ENCODE measurements around the gene JAK2. TPM values are rescaled to one million over a fixed set of nuclear protein-coding genes. Genes with fewer than 3 reads are reported as not detected.
"Not testable (repeated sequence)": the region's sequence is repeated elsewhere in the genome, so short reads cannot be mapped to it uniquely, and the experiment has no call there.

JAK2 gene
- total RNA-seq, 2 experiments from 2014 or later: 28.4 to 29.0 TPM

DNA sequence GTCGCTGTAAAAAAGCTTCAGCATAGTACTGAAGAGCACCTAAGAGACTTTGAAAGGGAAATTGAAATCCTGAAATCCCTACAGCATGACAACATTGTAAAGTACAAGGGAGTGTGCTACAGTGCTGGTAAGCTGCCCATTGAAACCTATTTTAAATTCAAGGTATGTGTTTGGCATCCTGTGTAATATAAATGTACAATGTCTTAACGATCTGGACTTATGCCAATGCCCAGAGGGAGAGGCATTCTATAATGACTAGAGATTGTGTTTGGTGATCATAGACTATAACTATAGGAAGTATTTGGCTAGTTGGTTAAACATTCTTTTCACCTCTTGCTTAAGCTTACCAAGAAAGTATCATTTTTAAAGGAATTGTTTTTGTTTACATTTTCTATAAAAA lies 104.7 kb downstream of the JAK2 start:
- Mint-ChIP-seq H3K36me3 (ENCODE audit: low read depth) (peaks cover 34% of the 10 kb centered on the region), H3K9me3 (peaks cover 3% of the 10 kb centered on the region), H3K27ac (no peak overlapping the region), H3K27me3 (no peaks in the 10 kb centered on the region), H3K4me1 (ENCODE audit: low read depth) (no peaks in the 10 kb centered on the region), H3K4me3 (no peak overlapping the region)
- DNase-seq (no peak), ATAC-seq (no peak)
- TF ChIP-seq, protein P1, sequence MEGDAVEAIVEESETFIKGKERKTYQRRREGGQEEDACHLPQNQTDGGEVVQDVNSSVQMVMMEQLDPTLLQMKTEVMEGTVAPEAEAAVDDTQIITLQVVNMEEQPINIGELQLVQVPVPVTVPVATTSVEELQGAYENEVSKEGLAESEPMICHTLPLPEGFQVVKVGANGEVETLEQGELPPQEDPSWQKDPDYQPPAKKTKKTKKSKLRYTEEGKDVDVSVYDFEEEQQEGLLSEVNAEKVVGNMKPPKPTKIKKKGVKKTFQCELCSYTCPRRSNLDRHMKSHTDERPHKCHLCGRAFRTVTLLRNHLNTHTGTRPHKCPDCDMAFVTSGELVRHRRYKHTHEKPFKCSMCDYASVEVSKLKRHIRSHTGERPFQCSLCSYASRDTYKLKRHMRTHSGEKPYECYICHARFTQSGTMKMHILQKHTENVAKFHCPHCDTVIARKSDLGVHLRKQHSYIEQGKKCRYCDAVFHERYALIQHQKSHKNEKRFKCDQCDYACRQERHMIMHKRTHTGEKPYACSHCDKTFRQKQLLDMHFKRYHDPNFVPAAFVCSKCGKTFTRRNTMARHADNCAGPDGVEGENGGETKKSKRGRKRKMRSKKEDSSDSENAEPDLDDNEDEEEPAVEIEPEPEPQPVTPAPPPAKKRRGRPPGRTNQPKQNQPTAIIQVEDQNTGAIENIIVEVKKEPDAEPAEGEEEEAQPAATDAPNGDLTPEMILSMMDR (IDR thresholded peaks at IDR 0.05): no peak
- ChIA-PET CTCF (interaction anchor here (1.1 kb wide), 1 partner anchor 330 kb away, joined by 3 read pairs; no protein-coding TSS in a partner anchor), POLR2A (no interaction called here)
- intact Hi-C loops (cut with micrococcal nuclease): no loop called here

DNA sequence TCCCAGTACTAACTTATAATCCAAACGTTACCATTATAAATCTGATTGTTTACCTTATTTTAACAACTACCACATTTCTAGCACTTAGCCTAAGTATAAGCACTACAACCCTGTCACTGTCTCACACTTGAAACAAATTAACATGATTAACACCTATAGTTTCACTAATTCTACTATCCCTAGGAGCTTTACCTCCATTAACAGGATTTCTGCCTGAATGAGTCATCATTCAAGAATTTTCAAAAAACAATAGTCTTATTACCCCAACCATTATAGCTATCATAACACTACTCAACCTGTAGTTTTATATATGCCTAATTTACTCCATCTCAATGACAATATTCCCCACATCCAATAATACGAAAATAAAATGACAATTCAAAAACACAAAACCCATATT lies 110.7 kb downstream of the JAK2 start:
- Mint-ChIP-seq H3K36me3 (ENCODE audit: low read depth) (no peaks in the 10 kb centered on the region), H3K27ac (no peak overlapping the region), H3K9me3 (peaks cover 2% of the 10 kb centered on the region), H3K4me1 (ENCODE audit: low read depth) (no peaks in the 10 kb centered on the region), H3K4me3 (no peak overlapping the region), H3K27me3 (no peaks in the 10 kb centered on the region)
- no peak for DNase-seq
- ATAC-seq: no peak
- ChIA-PET POLR2A (no interaction called here), CTCF (no interaction called here)
- intact Hi-C loops (cut with micrococcal nuclease): no loop called here
- TF ChIP-seq, protein P1 (IDR thresholded peaks at IDR 0.05): no peak

- ATAC-seq (no peak), DNase-seq (no peak)
- Mint-ChIP-seq H3K4me1 (ENCODE audit: low read depth) (no peaks in the 10 kb centered on the region), H3K27ac (no peak overlapping the region), H3K27me3 (no peaks in the 10 kb centered on the region), H3K9me3 (peaks cover 17% of the 10 kb centered on the region), H3K4me3 (no peak overlapping the region), H3K36me3 (ENCODE audit: low read depth) (no peaks in the 10 kb centered on the region)
- ChIA-PET POLR2A (interaction anchor here (0.7 kb wide), 1 partner anchor 59 kb away, joined by 3 read pairs; no protein-coding TSS in a partner anchor), CTCF (no interaction called here)
- intact Hi-C loops (cut with micrococcal nuclease): no loop called here
- TF ChIP-seq, protein P1 (IDR thresholded peaks at IDR 0.05): no peak
Observed at GRCh38 chr9:5099466-5099865, 114.4 kb downstream of the JAK2 start.

GRCh38 chr9:5101127-5101526 lies 116.1 kb downstream of the JAK2 start:
- POLR2A ChIA-PET: interaction anchor here (0.6 kb wide), 1 partner anchor 49 kb away, joined by 3 read pairs; no protein-coding TSS in a partner anchor
- Mint-ChIP-seq H3K9me3 (peaks cover 28% of the 10 kb centered on the region), H3K36me3 (ENCODE audit: low read depth) (peaks cover 13% of the 10 kb centered on the region)
- H3K27me3 Mint-ChIP-seq; DNase-seq; H3K27ac Mint-ChIP-seq; ATAC-seq; H3K4me1 Mint-ChIP-seq (ENCODE audit: low read depth); H3K4me3 Mint-ChIP-seq; CTCF ChIA-PET; intact Hi-C loops (cut with micrococcal nuclease): not testable (repeated sequence)

- H3K27me3 Mint-ChIP-seq, CTCF ChIA-PET, H3K4me3 Mint-ChIP-seq: not testable (repeated sequence)
Observed at GRCh38 chr9:5106517-5106916, 121.4 kb downstream of the JAK2 start.

DNA sequence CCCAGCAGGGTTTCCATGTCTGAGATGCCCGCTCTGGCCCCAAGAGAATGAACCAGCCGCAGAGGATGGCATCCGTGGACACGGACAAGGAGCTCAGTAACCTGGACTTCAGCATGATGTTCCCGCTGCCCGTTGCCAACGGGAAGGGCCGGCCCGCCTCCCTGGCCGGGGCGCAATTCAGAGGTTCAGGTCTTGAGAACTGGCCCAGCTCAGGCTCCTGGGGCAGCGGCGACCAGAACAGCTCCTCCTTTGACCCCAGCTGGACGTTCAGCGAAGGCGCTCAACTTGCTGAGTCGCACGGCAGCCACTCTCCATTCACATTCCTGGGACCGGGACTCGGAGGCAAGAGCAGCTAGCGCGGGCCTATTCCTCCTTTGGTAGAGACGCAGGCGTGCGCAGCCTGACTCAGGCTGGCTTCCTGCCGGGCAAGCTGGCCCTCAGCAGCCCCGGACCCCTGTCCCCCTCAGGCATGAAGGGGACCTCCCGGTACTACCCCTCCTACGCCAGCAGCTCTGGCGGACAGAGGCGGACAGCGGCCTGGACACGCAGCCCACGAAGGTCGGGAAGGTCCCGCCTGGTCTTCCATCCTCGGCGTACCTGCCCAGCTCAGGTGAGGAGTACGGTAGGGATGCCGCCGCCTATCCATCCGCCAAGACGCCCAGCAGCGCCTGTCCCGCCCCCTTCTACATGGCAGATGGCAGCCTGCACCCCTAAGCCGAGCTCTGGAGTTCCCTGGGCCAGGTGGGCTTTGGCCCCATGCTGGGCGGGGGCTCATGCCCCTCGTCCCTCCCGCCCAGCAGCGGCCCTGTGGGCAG lies 126.0 kb downstream of the JAK2 start:
- Mint-ChIP-seq H3K27ac (no peak overlapping the region), H3K27me3 (no peaks in the 10 kb centered on the region), H3K4me3 (no peak overlapping the region), H3K36me3 (ENCODE audit: low read depth) (peaks cover 35% of the 10 kb centered on the region), H3K4me1 (ENCODE audit: low read depth) (no peaks in the 10 kb centered on the region), H3K9me3 (peaks cover 5% of the 10 kb centered on the region)
- ChIA-PET CTCF (no interaction called here), POLR2A (no interaction called here)
- intact Hi-C loops (cut with micrococcal nuclease): no loop called here
- DNase-seq: no peak
- no peak for ATAC-seq
- TF ChIP-seq, protein P1 (IDR thresholded peaks at IDR 0.05): no peak

More at GRCh38 chr9:5106517-5106916, 121.4 kb downstream of the JAK2 start:
- DNase-seq; intact Hi-C loops (cut with micrococcal nuclease); H3K4me1 Mint-ChIP-seq (ENCODE audit: low read depth); ATAC-seq; H3K27ac Mint-ChIP-seq; POLR2A ChIA-PET: not testable (repeated sequence)
- peaks cover 22% of the 10 kb centered on the region for H3K36me3 Mint-ChIP-seq (ENCODE audit: low read depth)
- peaks cover 27% of the 10 kb centered on the region for H3K9me3 Mint-ChIP-seq
